Left forelimb (tissue), 1 donor: ENCODE data around the gene PSENEN.
"Not testable (repeated sequence)": the region's sequence is repeated elsewhere in the genome, so short reads cannot be mapped to it uniquely, and the experiment has no call there.

Source experiments
- DNase-seq: peaks from one replicate; pipeline ENCODE4 v3.0.0-alpha.2; 2018; ENCODE audit warnings: low spot score

The PSENEN gene

DNA sequence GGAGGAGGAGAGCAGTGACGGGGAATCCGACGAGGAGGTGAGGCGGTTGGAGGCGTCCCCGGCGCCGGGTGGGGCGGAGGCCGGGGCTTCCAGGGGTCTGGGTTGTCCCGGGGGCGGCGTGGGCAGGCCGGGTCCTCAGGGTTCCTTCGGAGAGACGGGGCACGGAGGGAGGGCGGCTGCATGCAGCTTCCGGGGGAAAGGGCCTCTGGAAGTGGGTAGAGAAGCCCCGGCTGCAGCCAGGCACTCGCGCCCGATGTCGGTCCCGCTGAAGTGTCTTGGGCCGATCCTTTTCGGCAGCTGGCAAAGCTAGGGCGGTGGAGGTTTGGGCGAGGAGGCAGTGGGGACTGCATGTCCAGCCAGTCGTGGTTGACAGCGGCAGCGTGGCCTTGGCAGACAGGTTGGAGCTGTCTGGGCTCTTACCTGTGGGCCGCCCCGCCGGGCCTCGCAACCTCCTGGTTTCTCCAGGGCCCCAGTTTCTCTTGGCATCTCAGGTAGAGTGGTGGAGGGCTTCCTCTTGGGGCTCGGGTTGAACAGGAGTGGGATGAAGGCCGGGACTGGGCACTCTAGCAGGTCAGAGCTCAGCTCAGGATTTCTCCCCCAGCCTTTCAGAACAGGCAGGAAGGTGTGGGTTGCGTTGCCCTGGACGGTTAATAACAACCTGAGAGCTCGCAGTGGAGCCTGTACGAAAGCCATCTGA is 27.0 kb upstream of the PSENEN start:
- DNase-seq, result no peak

DNA sequence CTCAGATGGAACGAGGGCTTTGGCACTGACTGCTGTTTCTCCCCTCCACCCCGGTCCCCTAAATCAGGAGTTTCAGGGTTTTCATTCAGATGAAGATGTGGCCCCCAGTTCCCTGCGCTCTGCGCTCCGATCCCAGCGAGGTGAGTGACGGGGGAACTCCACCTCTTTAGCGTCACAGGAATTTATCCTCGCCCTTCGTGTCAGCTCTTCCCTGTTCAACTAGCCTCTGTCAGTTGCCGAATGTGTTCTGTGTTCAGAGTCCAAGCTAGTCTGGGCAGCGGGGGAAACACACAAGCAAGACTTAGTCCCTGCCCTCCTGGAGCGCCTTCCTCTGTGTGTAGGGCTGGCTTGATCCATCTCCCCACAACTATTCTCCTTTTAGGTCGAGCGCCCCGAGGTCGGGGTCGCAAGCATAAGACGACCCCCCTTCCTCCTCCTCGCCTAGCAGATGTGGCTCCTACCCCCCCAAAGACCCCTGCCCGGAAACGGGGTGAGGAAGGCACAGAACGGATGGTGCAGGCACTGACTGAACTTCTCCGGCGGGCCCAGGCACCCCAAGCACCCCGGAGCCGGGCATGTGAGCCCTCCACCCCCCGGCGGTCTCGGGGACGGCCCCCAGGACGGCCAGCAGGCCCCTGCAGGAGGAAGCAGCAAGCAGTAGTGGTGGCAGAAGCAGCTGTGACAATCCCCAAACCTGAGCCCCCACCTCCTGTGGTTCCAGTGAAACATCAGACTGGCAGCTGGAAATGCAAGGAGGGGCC is 25.9 kb upstream of the PSENEN start:
- DNase-seq, result no peak

- no peak for DNase-seq
Observed at GRCh38 chr19:35720163-35720524, 25.3 kb upstream of the PSENEN start.

DNA sequence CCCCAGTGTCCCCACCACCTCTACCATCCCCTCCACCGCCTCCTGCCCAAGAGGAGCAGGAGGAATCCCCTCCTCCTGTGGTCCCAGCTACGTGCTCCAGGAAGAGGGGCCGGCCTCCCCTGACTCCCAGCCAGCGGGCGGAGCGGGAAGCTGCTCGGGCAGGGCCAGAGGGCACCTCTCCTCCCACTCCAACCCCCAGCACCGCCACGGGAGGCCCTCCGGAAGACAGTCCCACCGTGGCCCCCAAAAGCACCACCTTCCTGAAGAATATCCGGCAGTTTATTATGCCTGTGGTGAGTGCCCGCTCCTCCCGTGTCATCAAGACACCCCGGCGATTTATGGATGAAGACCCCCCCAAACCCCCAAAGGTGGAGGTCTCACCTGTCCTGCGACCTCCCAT is 24.8 kb upstream of the PSENEN start:
- no peak for DNase-seq

DNA sequence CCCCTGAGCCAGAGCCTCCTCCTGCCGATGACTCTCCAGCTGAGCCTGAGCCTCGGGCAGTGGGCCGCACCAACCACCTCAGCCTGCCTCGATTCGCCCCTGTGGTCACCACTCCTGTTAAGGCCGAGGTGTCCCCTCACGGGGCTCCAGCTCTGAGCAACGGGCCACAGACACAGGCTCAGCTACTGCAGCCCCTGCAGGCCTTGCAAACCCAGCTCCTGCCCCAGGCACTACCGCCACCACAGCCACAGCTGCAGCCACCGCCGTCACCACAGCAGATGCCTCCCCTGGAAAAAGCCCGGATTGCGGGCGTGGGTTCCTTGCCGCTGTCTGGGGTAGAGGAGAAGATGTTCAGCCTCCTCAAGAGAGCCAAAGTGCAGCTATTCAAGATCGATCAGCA is 24.1 kb upstream of the PSENEN start:
- no peak for DNase-seq

DNA sequence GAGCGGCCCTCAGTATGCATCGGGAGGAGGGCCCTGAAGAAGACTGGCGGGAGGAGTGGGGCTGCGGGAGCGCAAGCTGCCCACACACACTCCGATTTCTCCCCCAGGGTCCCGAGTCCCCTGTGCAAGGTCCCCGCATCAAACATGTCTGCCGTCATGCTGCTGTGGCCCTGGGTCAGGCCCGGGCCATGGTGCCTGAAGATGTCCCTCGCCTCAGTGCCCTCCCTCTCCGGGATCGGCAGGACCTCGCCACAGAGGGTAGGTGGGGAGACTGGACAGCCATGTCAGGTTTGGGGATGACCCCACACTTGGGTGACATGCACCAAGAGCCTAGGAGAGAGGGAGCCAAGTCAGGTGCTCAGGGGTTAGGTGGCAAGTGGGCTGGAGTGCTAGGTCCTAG is 23.0 kb upstream of the PSENEN start:
- DNase-seq, result no peak

DNA sequence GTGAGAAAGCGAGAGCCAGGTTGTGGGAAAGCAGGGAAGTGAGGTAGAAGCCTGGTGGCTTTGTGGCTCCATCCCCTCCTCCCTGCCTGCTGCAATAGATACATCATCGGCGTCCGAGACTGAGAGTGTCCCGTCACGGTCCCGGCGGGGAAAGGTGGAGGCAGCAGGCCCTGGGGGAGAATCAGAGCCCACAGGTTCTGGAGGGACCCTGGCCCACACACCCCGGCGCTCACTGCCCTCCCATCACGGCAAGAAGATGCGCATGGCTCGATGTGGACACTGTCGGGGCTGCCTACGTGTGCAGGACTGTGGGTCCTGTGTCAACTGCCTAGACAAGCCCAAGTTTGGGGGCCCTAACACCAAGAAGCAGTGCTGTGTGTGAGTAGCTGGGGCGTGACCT is 22.6 kb upstream of the PSENEN start:
- no peak for DNase-seq

DNA sequence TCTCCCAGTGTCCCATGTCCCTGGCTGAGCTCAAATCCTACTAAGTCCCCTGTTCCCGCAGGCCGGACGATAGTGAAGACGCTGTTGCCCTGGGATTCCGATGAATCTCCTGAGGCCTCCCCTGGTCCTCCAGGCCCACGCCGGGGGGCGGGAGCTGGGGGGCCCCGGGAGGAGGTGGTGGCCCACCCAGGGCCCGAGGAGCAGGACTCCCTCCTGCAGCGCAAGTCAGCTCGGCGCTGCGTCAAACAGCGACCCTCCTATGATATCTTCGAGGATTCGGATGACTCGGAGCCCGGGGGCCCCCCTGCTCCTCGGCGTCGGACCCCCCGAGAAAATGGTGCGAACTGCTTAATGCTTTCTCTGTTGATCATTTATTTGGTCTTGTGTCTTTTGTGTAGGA is 21.8 kb upstream of the PSENEN start:
- DNase-seq, result no peak

DNA sequence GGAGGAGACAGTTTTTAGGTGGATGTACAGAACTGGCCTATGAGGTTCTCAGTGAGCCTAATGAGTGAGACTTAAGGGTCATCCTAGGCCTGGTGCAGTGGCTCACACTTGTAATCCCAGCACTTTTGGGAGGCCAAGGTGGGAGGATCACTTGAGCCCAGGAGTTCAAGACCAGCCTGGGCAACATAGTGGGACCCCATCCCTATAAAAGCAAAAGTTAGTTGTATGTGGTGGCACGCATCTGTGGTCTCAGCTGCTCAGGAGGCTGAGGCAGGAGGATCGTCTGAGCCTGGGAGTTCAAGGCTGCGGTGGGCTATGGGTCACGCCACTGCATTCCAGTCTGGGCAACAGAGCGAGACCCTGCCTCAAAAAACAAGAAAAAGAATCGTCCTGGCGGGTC is 21.3 kb upstream of the PSENEN start:
- not testable (repeated sequence) for DNase-seq

GRCh38 chr19:35724560-35724959 is 20.9 kb upstream of the PSENEN start:
- no peak for DNase-seq

- DNase-seq, result no peak
Observed at GRCh38 chr19:35725216-35725861, 20.1 kb upstream of the PSENEN start.

DNA sequence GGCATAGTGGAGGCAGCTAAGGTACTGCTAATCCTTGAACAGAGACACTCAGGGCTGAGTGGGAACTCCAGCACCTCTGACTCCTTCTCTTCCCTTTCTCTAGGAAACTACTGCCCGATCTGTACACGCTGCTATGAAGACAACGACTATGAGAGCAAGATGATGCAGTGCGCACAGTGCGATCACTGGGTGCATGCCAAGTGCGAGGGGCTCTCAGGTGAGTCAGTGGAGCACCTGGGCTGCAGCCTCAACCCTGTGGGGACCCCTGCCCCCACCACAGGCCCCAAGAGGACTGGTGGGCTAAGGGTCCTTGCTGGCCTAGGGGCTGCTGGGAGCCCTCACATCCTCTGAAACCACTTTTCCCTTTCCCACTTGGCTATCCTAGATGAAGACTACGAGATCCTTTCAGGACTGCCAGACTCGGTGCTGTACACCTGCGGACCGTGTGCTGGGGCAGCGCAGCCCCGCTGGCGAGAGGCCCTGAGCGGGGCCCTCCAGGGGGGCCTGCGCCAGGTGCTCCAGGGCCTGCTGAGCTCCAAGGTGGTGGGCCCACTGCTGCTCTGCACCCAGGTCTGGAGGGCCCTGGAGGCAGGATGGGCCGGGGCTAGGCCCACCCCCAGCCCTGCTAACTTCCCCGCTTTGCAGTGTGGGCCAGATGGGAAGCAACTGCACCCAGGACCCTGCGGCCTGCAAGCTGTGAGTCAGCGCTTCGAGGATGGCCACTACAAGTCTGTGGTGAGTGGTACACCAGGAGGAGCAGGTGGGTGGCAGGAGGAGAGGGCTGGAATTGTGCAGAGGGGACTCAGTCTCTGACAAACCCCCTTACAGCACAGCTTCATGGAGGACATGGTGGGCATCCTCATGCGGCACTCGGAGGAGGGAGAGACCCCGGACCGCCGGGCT is 18.1 kb upstream of the PSENEN start:
- no peak for DNase-seq

- no peak for DNase-seq
Observed at GRCh38 chr19:35727956-35728706, 17.3 kb upstream of the PSENEN start.

GRCh38 chr19:35729021-35729420 is 16.4 kb upstream of the PSENEN start:
- DNase-seq, result no peak

- DNase-seq, result no peak
Observed at GRCh38 chr19:35729763-35730162, 15.7 kb upstream of the PSENEN start.

DNA sequence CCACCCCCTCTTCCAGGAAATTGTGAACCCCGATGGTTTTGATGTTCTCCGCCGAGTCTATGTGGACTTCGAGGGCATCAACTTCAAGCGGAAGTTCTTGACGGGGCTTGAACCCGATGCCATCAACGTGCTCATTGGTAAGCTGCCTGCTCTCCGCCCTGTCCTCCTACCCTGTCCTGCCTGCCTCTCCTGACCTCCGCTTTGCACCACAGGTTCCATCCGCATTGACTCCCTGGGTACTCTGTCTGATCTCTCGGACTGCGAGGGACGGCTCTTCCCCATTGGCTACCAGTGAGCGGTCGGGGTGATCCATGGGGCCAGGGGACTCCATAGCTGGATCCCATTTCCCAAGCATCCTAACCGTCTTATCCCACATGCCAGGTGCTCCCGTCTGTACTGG is 15.1 kb upstream of the PSENEN start:
- DNase-seq, result no peak

DNA sequence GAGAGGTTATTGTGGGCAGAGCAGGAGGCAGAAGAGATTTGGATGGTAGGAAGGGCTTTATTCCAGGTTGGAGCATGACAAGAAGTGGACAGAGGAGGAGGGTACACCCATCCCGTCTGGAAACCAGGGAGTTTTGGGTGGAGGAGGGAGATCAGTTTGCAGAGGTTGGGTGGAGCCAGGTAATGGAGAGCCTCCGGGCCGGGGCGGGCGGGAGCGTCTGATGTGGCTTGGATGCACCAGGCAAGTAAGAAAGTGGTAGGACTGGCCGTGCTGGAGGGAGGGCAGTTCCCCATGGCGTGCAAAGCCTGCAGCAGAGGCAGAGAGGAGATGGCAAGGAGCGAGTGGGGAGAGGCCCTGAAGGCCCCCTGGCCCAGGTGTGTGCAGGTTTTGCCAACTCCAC is 14.1 kb upstream of the PSENEN start:
- no peak for DNase-seq

- no peak for DNase-seq
Observed at GRCh38 chr19:35731779-35732405, 13.6 kb upstream of the PSENEN start.

GRCh38 chr19:35732540-35733179 is 12.8 kb upstream of the PSENEN start:
- no peak for DNase-seq
